GM18526 (cell line): ENCODE data around the gene GFM2.

Source experiments
- POLR2A ChIP-seq: IDR thresholded peaks from 3 replicates; pipeline ENCODE4 v1.6.1; 2011; ENCODE audit not compliant: insufficient read length; ENCODE audit errors: extremely low read depth

The GFM2 gene

GRCh38 chr5:74766849-74767578 is at the start of gene GFM2, which contains the start of gene NSA2:
TSS of gene GFM2 (minus strand) at chr5:74767117. CDS start at chr5:74763742, 3,375 bp downstream.
TSS of gene NSA2 (plus strand) at chr5:74767249. CDS start at chr5:74767361, 112 bp downstream.
- TF ChIP-seq POLR2A, result peak; percentile 81

- no peak for TF ChIP-seq POLR2A
Measured at GRCh38 chr5:74810915-74811314, 44.0 kb upstream of the GFM2 start.

DNA sequence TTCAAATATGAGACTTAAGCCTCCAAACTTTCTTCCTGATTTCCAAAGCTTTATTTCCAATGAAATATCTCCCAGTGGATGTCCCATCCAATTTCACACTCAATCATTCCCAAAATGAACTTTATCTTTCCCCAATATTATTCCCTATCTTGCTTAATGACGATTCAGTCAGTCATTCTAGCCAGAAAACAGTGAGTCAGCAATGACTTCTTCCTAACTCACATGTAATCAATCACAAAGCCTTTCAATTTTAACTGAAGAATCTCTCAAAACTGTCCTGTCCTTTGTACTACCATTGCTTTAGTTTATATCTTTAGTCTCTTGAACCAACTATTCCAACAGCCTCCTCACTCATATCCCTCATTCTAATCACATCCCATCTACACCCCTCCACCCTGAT is 35.0 kb upstream of the GFM2 start:
- no peak for TF ChIP-seq POLR2A

DNA sequence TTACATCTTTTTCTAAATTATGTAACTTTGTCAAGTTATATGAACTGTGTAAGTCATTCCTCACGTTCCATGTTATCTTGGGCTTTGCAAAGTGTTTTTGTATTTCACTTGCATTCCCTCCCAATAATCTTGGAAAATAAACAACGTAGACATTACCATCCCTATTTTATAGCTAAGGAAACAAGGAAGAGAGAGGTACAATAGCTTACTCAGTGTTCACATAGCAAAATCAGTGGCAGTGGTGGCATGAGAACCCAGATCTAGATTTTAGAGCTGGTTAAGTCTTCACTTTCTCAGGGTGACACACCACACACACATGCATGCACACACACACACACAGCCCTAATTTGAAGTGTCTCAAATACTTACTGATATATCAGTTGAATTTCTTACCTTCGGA is 34.3 kb upstream of the GFM2 start:
- TF ChIP-seq POLR2A, result no peak

GRCh38 chr5:74798977-74799911 is 32.3 kb upstream of the GFM2 start:
- TF ChIP-seq POLR2A, result no peak

- TF ChIP-seq POLR2A, result no peak
Measured at GRCh38 chr5:74787424-74787823, 20.5 kb upstream of the GFM2 start.

DNA sequence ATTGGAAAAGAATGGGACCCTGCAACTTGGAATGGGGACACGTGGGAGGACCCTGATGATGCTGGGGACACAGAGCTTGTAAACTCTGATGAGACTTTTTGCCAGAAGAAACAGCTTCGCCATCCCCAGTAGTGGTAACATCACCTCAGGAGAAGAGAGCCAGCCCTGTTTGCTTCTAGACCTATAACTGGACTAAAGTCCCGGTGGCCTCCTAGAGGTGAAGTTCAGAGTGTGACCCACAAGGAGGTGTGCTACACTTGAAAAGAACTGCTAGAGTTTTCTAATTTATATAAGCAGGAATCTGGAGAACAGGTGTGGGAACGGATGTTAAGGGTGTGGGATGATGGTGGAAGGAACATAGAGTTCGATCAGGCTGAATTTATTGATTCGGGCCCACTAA is 19.9 kb upstream of the GFM2 start:
- no peak for TF ChIP-seq POLR2A

- no peak for TF ChIP-seq POLR2A
Measured at GRCh38 chr5:74778609-74779008, 11.7 kb upstream of the GFM2 start.

DNA sequence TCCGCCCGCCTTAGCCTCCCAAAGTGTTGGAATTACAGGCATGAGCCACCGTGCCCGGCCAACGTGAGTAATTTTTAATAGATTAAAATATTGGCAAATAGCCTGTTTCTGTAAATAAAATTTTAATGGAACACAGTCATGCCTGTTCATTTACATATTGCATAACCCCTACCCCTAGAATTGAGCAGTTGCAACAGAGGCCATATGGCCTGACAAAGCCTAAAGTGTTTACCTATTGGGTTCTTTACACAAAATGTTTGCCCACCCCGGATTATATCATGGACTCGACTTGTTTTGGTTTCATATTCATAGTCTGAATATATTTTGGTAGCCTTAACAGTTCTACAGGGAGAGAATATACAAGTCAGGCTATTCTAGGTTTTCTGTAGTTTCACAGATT is 5.4 kb upstream of the GFM2 start:
- TF ChIP-seq POLR2A, result no peak

DNA sequence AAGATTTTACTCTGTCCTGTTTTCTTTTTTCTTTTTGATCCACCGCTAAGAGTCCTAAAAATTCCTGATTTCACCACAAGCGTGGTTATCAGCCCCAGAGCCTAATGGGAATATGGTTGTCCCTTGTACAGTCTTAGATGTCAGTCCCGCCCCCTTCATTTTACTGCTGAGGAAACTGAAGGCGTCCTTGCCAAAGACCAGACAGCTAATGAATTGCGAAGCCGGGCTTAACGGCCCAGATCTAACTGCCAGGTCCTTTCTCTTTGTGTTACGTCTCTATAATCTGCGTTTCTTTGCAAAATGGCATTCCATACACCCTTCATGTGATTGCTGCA is 629 bp upstream of the GFM2 start:
- no peak for TF ChIP-seq POLR2A

DNA sequence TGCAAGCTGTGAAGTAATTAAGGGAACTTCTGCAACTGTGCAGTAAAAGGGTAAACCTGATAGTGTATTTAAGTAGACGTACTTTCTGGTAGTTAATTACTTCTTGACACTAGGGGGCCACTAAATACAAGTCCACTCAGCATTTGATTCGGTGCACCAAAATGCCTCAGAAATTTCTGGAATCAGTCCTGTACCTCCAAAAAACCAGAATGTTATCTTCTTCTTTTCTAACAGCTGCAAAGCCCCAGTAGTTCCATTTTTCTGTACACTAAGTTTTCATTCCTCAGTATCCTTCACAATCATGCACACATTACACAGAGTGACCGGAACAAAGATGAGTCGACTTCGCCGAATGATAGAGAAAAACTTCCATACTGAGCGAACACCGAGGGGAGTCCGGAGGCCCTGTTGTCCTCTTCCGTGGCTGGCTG is 484 bp downstream of the GFM2 start:
- TF ChIP-seq POLR2A, result no peak

GRCh38 chr5:74765929-74766328 is 988 bp downstream of the GFM2 start:
- TF ChIP-seq POLR2A, result no peak

DNA sequence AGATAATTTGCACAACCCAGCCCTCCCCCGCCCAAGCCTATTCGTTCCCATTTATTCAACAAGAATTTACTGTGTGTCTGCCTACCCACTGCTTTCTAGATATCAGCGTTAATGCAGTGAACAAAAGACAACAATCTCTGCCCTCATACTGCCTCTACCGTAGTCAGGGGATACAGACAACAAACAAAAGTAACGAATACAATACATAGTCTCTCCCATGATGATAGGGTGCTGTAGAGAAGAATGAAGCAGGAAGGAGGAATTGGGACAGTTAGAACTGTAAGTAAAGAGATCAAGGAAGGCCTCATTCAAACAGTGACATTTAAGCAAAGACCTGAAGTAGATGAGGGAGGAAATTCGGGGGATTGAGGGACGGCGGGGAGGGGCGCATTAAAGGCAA is 1.7 kb downstream of the GFM2 start:
- TF ChIP-seq POLR2A, result no peak

DNA sequence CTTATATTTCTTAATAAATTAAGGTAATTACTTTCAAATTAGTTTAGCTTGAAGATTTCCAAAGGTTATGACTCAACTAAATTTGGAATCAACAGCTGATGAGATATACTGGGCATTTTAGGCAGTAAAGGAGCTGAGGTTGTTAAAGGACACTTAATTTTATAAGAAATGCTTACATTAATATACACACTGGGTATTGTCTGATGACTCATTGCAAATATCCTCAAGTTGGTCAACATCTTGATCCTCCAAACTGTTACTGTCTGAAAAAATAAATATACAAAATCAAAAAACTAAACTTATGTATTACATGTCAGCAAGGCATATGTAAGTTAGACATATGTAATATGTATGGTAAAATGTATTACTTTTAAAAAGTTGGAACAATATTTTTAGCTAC is 3.4 kb downstream of the GFM2 start:
- no peak for TF ChIP-seq POLR2A

- TF ChIP-seq POLR2A, result no peak
Measured at GRCh38 chr5:74762599-74762998, 4.3 kb downstream of the GFM2 start.

- no peak for TF ChIP-seq POLR2A
Measured at GRCh38 chr5:74761241-74761640, 5.7 kb downstream of the GFM2 start.

GRCh38 chr5:74738406-74738805 is 28.5 kb downstream of the GFM2 start:
- TF ChIP-seq POLR2A, result no peak

DNA sequence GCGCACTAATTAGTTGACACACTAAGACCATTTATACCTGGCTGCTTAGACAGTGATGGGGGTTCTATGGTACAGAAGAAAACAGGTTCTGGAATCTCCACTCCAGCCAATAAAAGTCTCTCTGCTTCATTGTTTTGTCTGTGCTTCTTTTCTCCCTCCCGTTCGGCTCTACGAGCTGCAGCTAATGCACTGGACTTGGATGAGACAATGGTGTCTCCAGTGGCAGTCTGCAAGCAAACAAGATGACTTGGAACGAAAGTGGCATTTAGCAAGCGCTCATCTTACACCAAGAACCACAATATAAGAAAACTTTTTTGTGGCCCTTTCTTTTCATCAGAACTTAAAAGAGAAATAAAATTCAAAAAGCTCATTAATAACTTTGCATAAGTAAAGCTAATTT is 30.2 kb downstream of the GFM2 start:
- no peak for TF ChIP-seq POLR2A
